GM12878 (cell line): ENCODE data around the gene RMI2. TPM values are rescaled to one million over a fixed set of nuclear protein-coding genes. Genes with fewer than 3 reads are reported as not detected.

ENCODE experiments used
- BACH1 ChIP-seq: fragments of 450-650 bp; IDR thresholded peaks from 2 replicates; pipeline ENCODE4 v1.6.1; 2017; ENCODE audit warnings: mild to moderate bottlenecking, borderline replicate concordance
- BCL11A ChIP-seq: IDR thresholded peaks from 2 replicates; pipeline ENCODE4 v1.6.1; 2011; ENCODE audit warnings: low read depth, low read length
- CHD2 ChIP-seq: IDR thresholded peaks from 2 replicates; pipeline ENCODE4 v1.6.1; 2011; ENCODE audit warnings: low read depth, low read length, improper control_type of control experiment, borderline replicate concordance
- KAT2A ChIP-seq: conservative IDR thresholded peaks from 2 replicates; pipeline ENCODE4 v1.6.1; 2011; ENCODE audit warnings: low read depth, low read length; ENCODE audit not compliant: control insufficient read depth
- KDM1A ChIP-seq: fragments of 200-600 bp; sonication (generic); IDR thresholded peaks from 2 replicates; pipeline ENCODE4 v1.6.1; 2016; ENCODE audit warnings: borderline replicate concordance
- MTA2 ChIP-seq: fragments of 450-650 bp; IDR thresholded peaks from 2 replicates; pipeline ENCODE4 v1.6.1; 2016; ENCODE audit warnings: low read depth, mild to moderate bottlenecking, moderate library complexity
- MXI1 ChIP-seq: fragments of 150-350 bp; IDR thresholded peaks from 2 replicates; pipeline ENCODE4 v1.6.1; 2011; ENCODE audit warnings: low read depth, mild to moderate bottlenecking, inconsistent platforms, low read length, improper control_type of control experiment
- NR2C1 ChIP-seq: fragments of 450-650 bp; IDR thresholded peaks from 2 replicates; pipeline ENCODE4 v1.6.1; 2017; ENCODE audit warnings: antibody characterized with exemption, mild to moderate bottlenecking, moderate library complexity
- PAX5 ChIP-seq: IDR thresholded peaks from 2 replicates; pipeline ENCODE4 v1.6.1; 2011; ENCODE audit warnings: low read depth, low read length, borderline replicate concordance
- PML ChIP-seq: IDR thresholded peaks from 2 replicates; pipeline ENCODE4 v1.6.1; 2012; ENCODE audit warnings: low read length, inconsistent platforms
- RAD51 ChIP-seq: fragments of 450-650 bp; IDR thresholded peaks from 2 replicates; pipeline ENCODE4 v1.6.1; 2016; ENCODE audit warnings: moderate library complexity, mild to moderate bottlenecking, inconsistent platforms
- RUNX3 ChIP-seq: IDR thresholded peaks from 2 replicates; pipeline ENCODE4 v1.6.1; 2012; ENCODE audit warnings: low read length, inconsistent platforms
- SIN3A ChIP-seq: IDR thresholded peaks from 2 replicates; pipeline ENCODE4 v1.6.1; 2012; ENCODE audit warnings: low read depth, low read length, improper control_type of control experiment
- SIX5 ChIP-seq: IDR thresholded peaks from 2 replicates; pipeline ENCODE4 v1.6.1; 2011; ENCODE audit warnings: mild to moderate bottlenecking, low read depth, low read length, moderate library complexity; ENCODE audit not compliant: severe bottlenecking
- SMARCA5 ChIP-seq: fragments of 450-650 bp; IDR thresholded peaks from 2 replicates; pipeline ENCODE4 v1.6.1; 2017; ENCODE audit warnings: mild to moderate bottlenecking
- SUZ12 ChIP-seq: fragments of 200-600 bp; sonication (generic); IDR thresholded peaks from one replicate; pipeline ENCODE4 v1.6.1; 2018; ENCODE audit warnings: antibody characterized with exemption, mild to moderate bottlenecking; ENCODE audit not compliant: unreplicated experiment
- WRNIP1 ChIP-seq: IDR thresholded peaks from 2 replicates; pipeline ENCODE4 v1.6.1; 2011; ENCODE audit warnings: low read depth, low read length, improper control_type of control experiment, borderline replicate concordance
- YY1 ChIP-seq: IDR thresholded peaks from 2 replicates; pipeline ENCODE4 v1.6.1; 2011; ENCODE audit warnings: low read depth, mild to moderate bottlenecking, low read length
- ZNF274 ChIP-seq: IDR thresholded peaks from one replicate; pipeline ENCODE4 v1.8.0; 2011; ENCODE audit not compliant: insufficient read length, insufficient read depth
- polyA plus RNA-seq, 11 experiments: library from polyadenylated mRNA; depleted of rRNA in 4 of 11; unstranded in 6 of 11; stranded (reverse) in 5 of 11; fragments of >200 nt; fragmentation: Nextera tagmentation in 4 of 11; fragmentation: Illumina TruSeq in 1 of 11; extraction: Ambion mirVana in 4 of 11; extraction: Trizol in 1 of 11; gene quantifications; 1 replicate in 1 of 11; 2 replicates in 10 of 11; pipeline versions ENCODE4 v1.2.1 to v1.2.3, GENCODE V29; 2011 to 2016; ENCODE audit warnings: inconsistent platforms in 2 of 11, missing spikeins in 2 of 11, low read depth in 1 of 11
- total RNA-seq, 4 experiments: library from RNA; depleted of rRNA in 3 of 4; stranded (reverse); fragments of >200 nt in 3 of 4; fragmentation: Illumina TruSeq in 1 of 4; extraction: Trizol in 1 of 4; gene quantifications; 2 replicates each; pipeline versions ENCODE4 v1.2.1 to v1.2.3, GENCODE V29; 2013 to 2021
- TF ChIP-seq, protein P1 (sequence below): fragments of 450-650 bp; conservative IDR thresholded peaks from 2 replicates; pipeline ENCODE4 v1.6.1; 2017; ENCODE audit warnings: mild to moderate bottlenecking, moderate library complexity
- TF ChIP-seq, protein P2 (sequence below): fragments of 450-650 bp; IDR thresholded peaks from 2 replicates; pipeline ENCODE4 v1.6.1; 2018; ENCODE audit warnings: borderline replicate concordance, mild to moderate bottlenecking; ENCODE audit not compliant: partially characterized antibody
- TF ChIP-seq, protein P3 (sequence below): IDR thresholded peaks from 2 replicates; pipeline ENCODE4 v1.6.1; 2012; ENCODE audit warnings: mild to moderate bottlenecking, low read depth, low read length

The RMI2 gene
- total and polyA plus RNA-seq, 10 of the 15 experiments (the other 5 are each of a cell fraction or from before 2014, with no cell fraction given), result 9.6 to 68.8 (median 32.1) TPM

DNA sequence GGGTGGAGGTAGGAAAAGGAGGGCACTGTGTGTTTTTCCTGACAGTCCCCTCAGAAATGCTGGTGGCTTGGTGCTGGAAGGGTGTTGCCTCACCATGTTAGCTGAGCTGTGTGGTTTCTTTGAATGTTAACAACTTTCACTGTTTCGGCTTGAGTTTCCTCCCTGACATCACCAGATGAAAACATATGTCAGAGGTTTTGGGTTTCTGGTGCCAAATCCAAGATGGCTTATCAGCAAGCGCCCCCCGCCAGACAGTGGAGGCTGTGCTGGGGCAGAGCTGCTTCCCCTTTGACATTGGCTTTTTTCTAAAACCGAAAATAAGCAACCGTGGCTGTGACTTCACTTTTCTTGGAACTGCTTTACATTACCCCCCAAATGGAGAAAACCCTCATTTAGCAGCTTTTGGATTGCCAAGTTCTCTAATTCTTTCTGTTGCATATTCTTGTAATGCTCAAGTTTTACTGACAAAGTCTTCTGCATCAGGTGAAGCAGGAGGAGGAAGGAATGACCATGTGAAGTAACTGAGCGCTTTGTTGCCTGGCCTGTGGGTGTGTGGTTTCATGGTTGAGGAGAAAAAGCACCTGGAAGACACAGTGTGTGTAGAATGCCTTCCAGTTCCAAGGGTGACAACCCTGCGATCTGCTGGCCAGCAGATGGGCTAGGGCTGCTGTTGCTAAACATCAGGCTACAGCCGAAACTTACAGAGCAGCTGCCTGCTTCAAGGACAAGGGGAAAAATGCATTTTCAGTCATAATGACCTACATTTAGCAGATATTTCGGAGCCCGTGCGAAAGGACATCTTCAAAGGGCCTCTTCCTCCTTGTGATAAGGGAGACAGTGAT is 9.7 kb downstream of the RMI2 start (continued):
- TF ChIP-seq NR2C1 (no peak), PML (no peak), WRNIP1 (peak; percentile 84; the same call in 1 of the 2 replicates), MTA2 (peak; percentile 74), SUZ12 (no peak), SIN3A (no peak; the same call in 1 of the 2 replicates), RUNX3 (no peak), KAT2A (no peak), SIX5 (peak; percentile 16), BACH1 (no peak; the same call in none of the 2 replicates), PAX5 (peak; percentile 89), YY1 (peak; percentile 94), RAD51 (peak; percentile 38; the same call in 1 of the 2 replicates), CHD2 (peak; percentile 42; the same call in 1 of the 2 replicates), KDM1A (no peak), MXI1 (no peak), ZNF274 (no peak), SMARCA5 (peak; percentile 61), BCL11A (peak; percentile 71; the same call in 1 of the 2 replicates)
- TF ChIP-seq, protein P1, sequence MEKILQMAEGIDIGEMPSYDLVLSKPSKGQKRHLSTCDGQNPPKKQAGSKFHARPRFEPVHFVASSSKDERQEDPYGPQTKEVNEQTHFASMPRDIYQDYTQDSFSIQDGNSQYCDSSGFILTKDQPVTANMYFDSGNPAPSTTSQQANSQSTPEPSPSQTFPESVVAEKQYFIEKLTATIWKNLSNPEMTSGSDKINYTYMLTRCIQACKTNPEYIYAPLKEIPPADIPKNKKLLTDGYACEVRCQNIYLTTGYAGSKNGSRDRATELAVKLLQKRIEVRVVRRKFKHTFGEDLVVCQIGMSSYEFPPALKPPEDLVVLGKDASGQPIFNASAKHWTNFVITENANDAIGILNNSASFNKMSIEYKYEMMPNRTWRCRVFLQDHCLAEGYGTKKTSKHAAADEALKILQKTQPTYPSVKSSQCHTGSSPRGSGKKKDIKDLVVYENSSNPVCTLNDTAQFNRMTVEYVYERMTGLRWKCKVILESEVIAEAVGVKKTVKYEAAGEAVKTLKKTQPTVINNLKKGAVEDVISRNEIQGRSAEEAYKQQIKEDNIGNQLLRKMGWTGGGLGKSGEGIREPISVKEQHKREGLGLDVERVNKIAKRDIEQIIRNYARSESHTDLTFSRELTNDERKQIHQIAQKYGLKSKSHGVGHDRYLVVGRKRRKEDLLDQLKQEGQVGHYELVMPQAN, result 0 out of 2 replicates have a peak, but pooled peaks have one; percentile 41
- TF ChIP-seq, protein P2, sequence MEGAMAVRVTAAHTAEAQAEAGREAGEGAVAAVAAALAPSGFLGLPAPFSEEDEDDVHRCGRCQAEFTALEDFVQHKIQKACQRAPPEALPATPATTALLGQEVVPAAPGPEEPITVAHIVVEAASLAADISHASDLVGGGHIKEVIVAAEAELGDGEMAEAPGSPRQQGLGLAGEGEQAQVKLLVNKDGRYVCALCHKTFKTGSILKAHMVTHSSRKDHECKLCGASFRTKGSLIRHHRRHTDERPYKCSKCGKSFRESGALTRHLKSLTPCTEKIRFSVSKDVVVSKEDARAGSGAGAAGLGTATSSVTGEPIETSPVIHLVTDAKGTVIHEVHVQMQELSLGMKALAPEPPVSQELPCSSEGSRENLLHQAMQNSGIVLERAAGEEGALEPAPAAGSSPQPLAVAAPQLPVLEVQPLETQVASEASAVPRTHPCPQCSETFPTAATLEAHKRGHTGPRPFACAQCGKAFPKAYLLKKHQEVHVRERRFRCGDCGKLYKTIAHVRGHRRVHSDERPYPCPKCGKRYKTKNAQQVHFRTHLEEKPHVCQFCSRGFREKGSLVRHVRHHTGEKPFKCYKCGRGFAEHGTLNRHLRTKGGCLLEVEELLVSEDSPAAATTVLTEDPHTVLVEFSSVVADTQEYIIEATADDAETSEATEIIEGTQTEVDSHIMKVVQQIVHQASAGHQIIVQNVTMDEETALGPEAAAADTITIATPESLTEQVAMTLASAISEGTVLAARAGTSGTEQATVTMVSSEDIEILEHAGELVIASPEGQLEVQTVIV, result no peak
- TF ChIP-seq, protein P3, sequence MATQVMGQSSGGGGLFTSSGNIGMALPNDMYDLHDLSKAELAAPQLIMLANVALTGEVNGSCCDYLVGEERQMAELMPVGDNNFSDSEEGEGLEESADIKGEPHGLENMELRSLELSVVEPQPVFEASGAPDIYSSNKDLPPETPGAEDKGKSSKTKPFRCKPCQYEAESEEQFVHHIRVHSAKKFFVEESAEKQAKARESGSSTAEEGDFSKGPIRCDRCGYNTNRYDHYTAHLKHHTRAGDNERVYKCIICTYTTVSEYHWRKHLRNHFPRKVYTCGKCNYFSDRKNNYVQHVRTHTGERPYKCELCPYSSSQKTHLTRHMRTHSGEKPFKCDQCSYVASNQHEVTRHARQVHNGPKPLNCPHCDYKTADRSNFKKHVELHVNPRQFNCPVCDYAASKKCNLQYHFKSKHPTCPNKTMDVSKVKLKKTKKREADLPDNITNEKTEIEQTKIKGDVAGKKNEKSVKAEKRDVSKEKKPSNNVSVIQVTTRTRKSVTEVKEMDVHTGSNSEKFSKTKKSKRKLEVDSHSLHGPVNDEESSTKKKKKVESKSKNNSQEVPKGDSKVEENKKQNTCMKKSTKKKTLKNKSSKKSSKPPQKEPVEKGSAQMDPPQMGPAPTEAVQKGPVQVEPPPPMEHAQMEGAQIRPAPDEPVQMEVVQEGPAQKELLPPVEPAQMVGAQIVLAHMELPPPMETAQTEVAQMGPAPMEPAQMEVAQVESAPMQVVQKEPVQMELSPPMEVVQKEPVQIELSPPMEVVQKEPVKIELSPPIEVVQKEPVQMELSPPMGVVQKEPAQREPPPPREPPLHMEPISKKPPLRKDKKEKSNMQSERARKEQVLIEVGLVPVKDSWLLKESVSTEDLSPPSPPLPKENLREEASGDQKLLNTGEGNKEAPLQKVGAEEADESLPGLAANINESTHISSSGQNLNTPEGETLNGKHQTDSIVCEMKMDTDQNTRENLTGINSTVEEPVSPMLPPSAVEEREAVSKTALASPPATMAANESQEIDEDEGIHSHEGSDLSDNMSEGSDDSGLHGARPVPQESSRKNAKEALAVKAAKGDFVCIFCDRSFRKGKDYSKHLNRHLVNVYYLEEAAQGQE, result no peak
